Activated naive CD4-positive, alpha-beta T cell treated with anti-CD3 and anti-CD28 coated beads, Interleukin-2, amount 50 U/mL, for 24 hours (primary cell): ENCODE measurements around the gene UTS2R.
A peak's percentile ranks its signal among the peaks of the same experiment; 100 is the strongest.
"Not testable (repeated sequence)": the region's sequence is repeated elsewhere in the genome, so short reads cannot be mapped to it uniquely, and the experiment has no call there.

Source experiments
- H3K27ac Mint-ChIP-seq: one replicate; pipeline ENCODE4 v1.8.0; 2021; ENCODE audit warnings: mild to moderate bottlenecking, mixed read lengths
- H3K27me3 Mint-ChIP-seq: one replicate; pipeline ENCODE4 v1.8.0; 2021; ENCODE audit warnings: mixed read lengths
- H3K36me3 Mint-ChIP-seq: one replicate; pipeline ENCODE4 v1.8.0; 2021; ENCODE audit warnings: mixed read lengths
- H3K4me1 Mint-ChIP-seq: one replicate; pipeline ENCODE4 v1.8.0; 2021; ENCODE audit warnings: mixed read lengths
- H3K4me3 Mint-ChIP-seq: one replicate; pipeline ENCODE4 v1.8.0; 2021; ENCODE audit warnings: mild to moderate bottlenecking, mixed read lengths
- H3K9me3 Mint-ChIP-seq: one replicate; pipeline ENCODE4 v1.8.0; 2021; ENCODE audit warnings: mixed read lengths

UTS2R gene

DNA sequence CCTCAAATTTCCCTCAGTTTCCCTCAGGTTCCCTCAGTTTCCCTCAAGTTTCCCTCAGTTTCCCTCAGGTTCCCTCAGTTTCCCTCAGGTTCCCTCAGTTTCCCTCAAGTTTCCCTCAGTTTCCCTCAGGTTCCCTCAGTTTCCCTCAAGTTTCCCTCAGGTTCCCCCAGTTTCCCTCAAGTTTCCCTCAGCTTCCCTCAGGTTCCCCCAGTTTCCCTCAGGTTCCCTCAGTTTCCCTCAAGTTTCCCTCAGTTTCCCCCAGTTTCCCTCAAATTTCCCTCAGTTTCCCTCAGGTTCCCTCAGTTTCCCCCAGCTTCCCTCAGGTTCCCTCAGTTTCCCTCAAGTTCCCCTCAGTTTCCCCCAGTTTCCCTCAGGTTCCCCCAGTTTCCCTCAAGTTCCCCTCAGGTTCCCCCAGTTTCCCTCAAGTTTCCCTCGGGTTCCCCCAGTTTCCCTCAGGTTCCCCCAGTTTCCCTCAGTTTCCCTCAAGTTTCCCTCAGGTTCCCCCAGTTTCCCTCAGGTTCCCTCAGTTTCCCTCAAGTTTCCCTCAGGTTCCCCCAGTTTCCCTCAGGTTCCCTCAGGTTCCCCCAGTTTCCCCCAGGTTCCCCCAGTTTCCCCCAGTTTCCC, 12.0 kb upstream of the UTS2R start:
- H3K27ac Mint-ChIP-seq, H3K4me3 Mint-ChIP-seq, H3K4me1 Mint-ChIP-seq, H3K36me3 Mint-ChIP-seq, H3K9me3 Mint-ChIP-seq, H3K27me3 Mint-ChIP-seq: not testable (repeated sequence)

DNA sequence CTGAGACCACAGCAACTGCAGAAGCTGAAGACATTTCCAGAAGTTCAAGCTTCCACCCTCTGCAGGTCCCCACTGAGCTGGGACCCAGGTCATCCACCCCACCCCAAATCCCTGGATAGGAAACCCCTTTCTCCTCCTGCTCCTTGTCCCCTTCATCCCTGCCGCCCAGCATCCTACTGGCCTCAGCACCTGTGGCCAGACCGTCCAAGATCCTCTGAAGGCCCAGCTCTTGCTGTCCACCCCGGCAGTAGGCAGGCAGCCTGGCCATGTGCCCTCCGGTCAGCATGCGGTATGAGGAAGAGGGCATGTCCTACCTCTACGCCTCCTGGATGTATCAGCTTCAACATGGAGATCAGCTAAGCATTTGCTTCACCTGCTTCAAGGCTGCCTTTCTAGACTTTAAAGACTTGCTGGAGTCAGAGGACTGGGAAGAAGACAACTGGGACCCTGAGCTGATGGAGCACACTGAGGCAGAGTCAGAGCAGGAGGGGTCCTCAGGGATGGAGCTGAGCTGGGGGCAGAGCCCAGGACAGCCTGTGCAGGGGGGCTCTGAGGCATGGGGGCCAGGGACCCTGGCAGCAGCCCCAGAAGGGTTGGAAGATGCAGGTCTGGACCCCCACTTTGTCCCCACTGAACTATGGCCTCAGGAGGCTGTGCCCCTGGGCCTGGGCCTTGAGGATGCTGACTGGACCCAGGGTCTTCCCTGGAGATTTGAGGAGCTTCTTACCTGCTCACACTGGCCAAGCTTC, 9.5 kb upstream of the UTS2R start:
- peaks cover 9% of the 10 kb centered on the region for H3K4me1 Mint-ChIP-seq
- no peak overlapping the region for H3K4me3 Mint-ChIP-seq
- H3K9me3 Mint-ChIP-seq: no peaks in the 10 kb centered on the region
- H3K27me3 Mint-ChIP-seq: no peaks in the 10 kb centered on the region
- no peak overlapping the region for H3K27ac Mint-ChIP-seq
- H3K36me3 Mint-ChIP-seq: no peaks in the 10 kb centered on the region

DNA sequence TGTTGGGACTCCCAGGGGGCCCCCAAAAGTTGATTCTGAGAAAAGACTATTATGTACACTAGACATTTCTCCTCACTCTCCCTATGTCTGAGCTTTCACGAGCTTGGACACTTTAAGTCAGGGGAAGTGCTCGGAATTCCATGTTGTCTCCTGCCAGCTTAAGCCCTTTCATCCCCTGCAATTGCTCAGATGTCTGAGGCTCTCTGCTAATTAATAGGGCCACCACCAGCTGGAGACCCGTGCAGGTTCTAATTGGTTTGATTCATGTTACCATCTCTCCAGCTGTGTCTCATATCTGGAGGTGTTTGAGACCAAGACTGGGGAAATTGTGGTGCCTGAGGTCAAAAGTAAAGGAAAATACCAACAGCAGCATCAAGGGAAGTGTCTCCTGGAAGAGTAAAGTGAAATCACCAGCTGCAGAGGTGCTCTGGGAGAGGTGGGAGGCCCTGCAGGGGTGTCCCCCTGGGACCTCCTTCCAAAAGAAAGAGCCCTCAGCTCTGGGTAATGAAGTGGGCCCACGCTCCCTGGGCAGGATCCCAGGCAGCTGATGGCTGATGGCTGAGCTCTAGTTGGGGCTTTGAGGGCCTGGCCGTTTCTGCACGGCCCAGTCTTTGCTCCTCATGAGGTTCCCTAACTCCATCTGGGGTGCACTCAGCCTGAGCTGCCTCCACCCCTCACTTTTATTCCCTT, 5.8 kb upstream of the UTS2R start:
- no peaks in the 10 kb centered on the region for H3K36me3 Mint-ChIP-seq
- no peak overlapping the region for H3K27ac Mint-ChIP-seq
- no peaks in the 10 kb centered on the region for H3K9me3 Mint-ChIP-seq
- peaks cover 5% of the 10 kb centered on the region for H3K27me3 Mint-ChIP-seq
- H3K4me1 Mint-ChIP-seq: peaks cover 4% of the 10 kb centered on the region
- H3K4me3 Mint-ChIP-seq: no peak overlapping the region

DNA sequence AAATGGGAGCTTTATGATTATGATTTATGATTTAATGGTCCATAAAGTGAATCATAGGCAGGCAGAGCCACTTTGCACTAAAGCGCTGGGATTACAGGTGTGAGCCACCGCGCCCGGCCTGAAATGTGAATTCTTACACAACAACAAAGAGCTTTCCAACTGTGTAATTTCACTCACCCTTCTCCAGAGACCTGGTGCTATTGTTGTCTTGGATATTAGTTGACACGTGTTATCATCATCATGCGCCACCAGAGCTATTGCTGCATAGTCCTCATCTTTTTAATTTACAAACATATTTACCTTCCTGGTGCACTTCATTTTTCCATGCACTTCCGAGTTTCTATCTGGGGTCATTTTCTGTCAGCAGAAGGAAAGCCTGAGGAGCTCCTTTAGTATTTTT, 4.8 kb upstream of the UTS2R start:
- Mint-ChIP-seq H3K27me3 (peaks cover 10% of the 10 kb centered on the region), H3K4me1 (peaks cover 9% of the 10 kb centered on the region), H3K4me3 (no peak overlapping the region), H3K9me3 (no peaks in the 10 kb centered on the region), H3K27ac (no peak overlapping the region), H3K36me3 (no peaks in the 10 kb centered on the region)

DNA sequence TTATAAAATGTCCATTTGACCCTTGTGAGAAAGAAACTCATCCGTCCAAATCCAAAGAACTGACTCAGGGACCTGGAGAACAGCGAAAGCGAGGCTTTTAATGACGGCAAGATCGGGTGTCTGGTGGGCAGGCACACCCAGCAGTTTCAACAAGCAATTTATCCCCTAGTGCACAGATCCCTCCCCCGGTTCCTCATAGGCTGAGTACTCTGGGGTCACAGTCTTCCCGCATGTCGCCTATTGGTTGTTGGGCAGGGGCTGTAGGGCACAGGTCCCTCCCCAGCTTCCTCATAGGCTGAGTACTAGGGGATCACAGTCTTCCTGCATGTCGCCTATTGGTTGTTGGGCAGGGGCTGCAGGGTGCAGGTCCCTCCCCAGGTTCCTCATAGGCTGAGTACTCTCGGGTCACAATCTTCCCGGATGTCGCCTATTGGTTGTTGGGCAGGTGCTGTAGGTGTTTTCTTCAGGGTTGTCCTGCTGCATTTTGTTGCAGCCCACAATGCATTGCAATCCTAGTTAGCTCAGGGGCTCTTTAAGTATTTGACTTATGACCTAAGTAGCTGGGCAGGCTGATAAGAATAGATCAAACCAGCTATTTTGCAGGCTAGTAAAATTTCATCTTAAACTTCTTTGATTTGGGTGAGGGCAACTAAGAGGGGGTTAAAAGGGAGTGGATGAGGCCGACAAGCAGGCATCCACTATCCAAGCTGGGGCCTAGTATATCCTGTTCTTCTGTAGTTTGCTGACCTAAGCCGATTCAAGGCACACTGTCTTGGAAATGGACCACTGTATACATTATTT, 3.6 kb upstream of the UTS2R start:
- Mint-ChIP-seq H3K36me3 (no peaks in the 10 kb centered on the region), H3K4me1 (peaks cover 11% of the 10 kb centered on the region)

DNA sequence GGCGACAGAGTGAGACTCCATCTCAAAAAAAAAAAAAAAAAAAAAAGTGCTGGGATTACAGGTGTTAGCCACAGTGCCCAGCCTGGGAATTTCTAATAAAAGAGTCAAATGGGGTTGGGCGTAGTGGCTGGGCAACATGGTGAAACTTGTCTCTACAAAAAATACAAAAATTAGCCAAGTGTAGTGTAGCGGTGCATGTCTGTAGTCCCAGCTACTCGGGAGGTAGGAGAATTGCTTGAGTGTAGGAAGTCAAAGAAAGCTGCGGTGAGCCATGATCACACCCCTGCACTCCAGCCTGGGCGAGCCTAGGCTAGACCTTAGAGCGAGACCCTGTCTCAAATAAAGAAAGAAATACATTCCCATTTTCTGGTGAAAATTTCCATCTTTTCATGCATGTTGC, 2.4 kb upstream of the UTS2R start:
- no peak overlapping the region for H3K27ac Mint-ChIP-seq
- no peaks in the 10 kb centered on the region for H3K36me3 Mint-ChIP-seq
- H3K4me3 Mint-ChIP-seq: no peak overlapping the region
- no peaks in the 10 kb centered on the region for H3K9me3 Mint-ChIP-seq
- H3K4me1 Mint-ChIP-seq: peaks cover 14% of the 10 kb centered on the region
- peaks cover 20% of the 10 kb centered on the region for H3K27me3 Mint-ChIP-seq

More for the DNA sequence above, 3.6 kb upstream of the UTS2R start:
- Mint-ChIP-seq H3K27ac (no peak overlapping the region), H3K4me3 (no peak overlapping the region), H3K9me3 (no peaks in the 10 kb centered on the region), H3K27me3 (peaks cover 13% of the 10 kb centered on the region)

DNA sequence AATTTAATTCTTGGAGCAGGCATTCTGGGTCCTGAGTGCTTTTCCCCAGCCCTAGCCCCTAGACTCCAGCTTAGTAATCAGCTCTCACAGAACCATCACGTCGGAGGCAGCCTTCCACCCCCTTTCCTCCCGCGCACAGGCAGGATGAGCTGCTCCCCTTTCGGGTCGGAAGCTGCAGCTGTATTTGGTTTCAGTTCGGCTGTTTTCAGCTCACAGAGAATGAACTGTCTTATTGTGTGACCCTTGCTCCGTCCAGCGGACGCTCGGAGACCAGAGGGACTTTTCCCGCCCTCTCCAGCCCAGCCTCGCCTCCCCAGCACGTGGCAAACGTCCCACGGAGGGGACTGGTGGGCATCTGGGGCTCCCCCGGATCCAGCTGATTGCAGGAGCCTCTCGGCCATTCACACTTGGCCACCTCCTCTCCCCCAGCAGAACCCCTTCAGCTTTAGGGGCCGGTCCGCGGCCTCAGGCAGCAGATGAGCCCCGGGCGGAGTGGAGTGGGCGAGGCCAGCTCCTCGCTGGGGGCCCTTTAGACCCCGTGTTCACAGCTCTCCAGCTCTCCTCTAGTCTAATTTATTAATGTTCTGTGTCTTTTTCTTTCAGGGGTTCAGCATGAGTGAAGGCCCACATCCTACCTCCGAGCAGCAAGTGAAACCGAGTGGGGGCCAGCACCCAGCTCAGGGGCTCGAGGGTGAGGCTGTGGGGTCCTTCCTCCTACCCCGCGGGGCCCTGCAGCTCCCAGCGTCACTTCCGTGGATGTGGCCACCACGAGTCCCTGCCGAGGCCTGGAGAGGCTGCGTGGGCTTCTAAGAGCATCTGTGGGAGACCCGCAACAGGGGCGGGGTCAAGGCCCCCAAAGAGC, 863 bp upstream of the UTS2R start:
- H3K4me3 Mint-ChIP-seq: peak overlapping the region; percentile 84
- H3K9me3 Mint-ChIP-seq: no peaks in the 10 kb centered on the region
- H3K27me3 Mint-ChIP-seq: peaks cover 20% of the 10 kb centered on the region
- peak overlapping the region; percentile 55 for H3K27ac Mint-ChIP-seq
- H3K36me3 Mint-ChIP-seq: no peaks in the 10 kb centered on the region
- peaks cover 14% of the 10 kb centered on the region for H3K4me1 Mint-ChIP-seq

DNA sequence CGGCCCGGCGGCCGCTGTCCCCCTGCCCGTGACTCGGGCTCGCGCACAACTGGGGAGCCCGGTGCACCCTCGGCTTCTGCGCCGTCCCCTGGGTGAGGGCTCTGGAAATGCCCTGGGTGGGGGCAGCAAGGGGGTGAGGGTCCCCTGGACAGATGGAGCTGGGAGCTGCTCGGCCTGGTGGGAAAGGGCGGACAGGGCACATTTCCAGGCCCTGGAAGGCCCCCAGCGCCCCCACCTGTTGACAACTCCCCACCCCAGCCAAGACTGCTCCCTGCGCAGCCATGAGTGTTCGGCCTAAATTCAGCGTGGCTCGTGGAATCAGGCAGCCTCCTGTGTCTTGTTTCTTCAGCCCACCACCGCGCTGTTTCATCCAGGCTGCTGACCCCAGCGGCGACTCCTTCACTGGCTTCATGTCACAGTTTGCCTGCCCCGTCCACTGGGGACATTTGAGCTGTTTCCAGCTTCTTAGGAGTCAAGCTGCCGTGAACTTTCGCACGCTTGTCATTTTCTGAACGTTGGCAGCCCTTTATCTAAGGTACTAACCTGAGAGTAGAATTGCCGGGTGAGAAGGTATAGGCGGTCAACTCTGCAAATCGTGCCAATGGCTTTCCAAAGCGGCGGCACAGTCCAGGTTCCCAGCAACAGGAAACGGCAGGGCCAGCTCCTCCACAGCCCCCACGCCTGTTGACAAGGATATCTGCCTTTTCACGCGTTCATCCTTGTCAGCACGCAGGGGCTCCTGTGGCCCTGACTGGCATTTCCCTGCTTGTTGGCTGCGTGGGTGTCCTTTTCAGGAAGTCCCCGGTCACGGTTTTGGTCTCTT, 895 bp downstream of the UTS2R start:
- no peaks in the 10 kb centered on the region for H3K9me3 Mint-ChIP-seq
- peaks cover 14% of the 10 kb centered on the region for H3K4me1 Mint-ChIP-seq
- peaks cover 24% of the 10 kb centered on the region for H3K27me3 Mint-ChIP-seq
- peak overlapping the region; percentile 58 for H3K4me3 Mint-ChIP-seq
- no peaks in the 10 kb centered on the region for H3K36me3 Mint-ChIP-seq
- no peak overlapping the region for H3K27ac Mint-ChIP-seq

DNA sequence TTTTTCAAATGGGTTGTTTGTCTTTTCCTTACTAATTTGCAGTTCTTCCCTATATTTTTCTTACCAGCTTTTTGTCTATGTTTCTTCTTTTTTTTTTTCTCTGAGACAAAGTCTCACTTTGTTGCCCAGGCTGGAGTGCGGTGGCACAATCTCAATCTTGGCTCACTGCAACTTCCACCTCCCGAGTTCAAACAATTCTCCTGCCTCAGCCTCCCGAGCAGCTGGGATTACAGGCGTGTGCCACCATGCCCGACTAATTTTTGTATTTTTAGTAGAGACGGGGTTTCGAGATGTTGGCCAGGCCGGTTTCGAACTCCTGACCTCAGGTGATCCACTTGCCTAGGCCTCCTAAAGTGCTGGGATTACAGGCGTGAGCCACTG, 1.5 kb downstream of the UTS2R start:
- not testable (repeated sequence) for H3K9me3 Mint-ChIP-seq, H3K36me3 Mint-ChIP-seq, H3K27ac Mint-ChIP-seq
- Mint-ChIP-seq H3K4me1 (peaks cover 14% of the 10 kb centered on the region), H3K27me3 (peaks cover 24% of the 10 kb centered on the region), H3K4me3 (peak overlapping the region; percentile 9)

DNA sequence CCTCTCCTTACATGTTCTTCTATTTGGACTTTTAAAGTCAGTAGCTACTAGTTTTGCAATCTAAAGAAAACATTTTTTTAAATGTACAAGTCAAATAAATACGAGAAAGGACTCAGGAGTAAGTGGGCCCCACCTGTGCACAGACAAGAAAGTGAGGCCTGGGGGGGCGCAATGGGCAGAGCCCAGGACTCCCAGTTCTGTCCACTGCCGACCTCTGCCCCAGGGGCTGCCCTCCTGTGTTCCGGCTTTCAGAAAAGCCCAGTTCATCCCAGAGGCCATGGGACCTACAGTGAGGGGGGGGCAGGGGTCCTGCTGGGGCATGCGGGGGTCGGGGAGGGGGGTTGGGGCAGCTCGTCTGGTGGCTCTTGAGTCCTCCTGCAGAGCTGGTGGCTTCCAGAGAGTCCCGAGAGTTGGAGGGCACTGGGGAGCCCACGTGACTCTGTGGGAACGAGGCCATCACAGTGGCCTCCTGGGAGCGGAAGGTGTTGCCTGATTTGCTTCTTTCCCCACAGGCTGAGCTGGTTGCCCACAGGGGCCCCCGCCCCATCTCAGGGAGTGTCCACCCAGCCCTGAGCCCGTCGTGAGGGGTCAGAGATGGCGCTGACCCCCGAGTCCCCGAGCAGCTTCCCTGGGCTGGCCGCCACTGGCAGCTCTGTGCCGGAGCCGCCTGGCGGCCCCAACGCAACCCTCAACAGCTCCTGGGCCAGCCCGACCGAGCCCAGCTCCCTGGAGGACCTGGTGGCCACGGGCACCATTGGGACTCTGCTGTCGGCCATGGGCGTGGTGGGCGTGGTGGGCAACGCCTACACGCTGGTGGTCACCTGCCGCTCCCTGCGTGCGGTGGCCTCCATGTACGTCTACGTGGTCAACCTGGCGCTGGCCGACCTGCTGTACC, 2.4 kb downstream of the UTS2R start:
- Mint-ChIP-seq H3K4me3 (no peak overlapping the region), H3K4me1 (peaks cover 14% of the 10 kb centered on the region)

DNA sequence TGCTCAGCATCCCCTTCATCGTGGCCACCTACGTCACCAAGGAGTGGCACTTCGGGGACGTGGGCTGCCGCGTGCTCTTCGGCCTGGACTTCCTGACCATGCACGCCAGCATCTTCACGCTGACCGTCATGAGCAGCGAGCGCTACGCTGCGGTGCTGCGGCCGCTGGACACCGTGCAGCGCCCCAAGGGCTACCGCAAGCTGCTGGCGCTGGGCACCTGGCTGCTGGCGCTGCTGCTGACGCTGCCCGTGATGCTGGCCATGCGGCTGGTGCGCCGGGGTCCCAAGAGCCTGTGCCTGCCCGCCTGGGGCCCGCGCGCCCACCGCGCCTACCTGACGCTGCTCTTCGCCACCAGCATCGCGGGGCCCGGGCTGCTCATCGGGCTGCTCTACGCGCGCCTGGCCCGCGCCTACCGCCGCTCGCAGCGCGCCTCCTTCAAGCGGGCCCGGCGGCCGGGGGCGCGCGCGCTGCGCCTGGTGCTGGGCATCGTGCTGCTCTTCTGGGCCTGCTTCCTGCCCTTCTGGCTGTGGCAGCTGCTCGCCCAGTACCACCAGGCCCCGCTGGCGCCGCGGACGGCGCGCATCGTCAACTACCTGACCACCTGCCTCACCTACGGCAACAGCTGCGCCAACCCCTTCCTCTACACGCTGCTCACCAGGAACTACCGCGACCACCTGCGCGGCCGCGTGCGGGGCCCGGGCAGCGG, 3.2 kb downstream of the UTS2R start:
- H3K9me3 Mint-ChIP-seq: no peaks in the 10 kb centered on the region
- H3K4me3 Mint-ChIP-seq: no peak overlapping the region
- H3K27ac Mint-ChIP-seq: no peak overlapping the region
- H3K36me3 Mint-ChIP-seq: no peaks in the 10 kb centered on the region
- peaks cover 24% of the 10 kb centered on the region for H3K27me3 Mint-ChIP-seq
- peaks cover 14% of the 10 kb centered on the region for H3K4me1 Mint-ChIP-seq

More for the DNA sequence above, 2.4 kb downstream of the UTS2R start:
- H3K27ac Mint-ChIP-seq: no peak overlapping the region
- no peaks in the 10 kb centered on the region for H3K36me3 Mint-ChIP-seq
- no peaks in the 10 kb centered on the region for H3K9me3 Mint-ChIP-seq
- peaks cover 26% of the 10 kb centered on the region for H3K27me3 Mint-ChIP-seq

DNA sequence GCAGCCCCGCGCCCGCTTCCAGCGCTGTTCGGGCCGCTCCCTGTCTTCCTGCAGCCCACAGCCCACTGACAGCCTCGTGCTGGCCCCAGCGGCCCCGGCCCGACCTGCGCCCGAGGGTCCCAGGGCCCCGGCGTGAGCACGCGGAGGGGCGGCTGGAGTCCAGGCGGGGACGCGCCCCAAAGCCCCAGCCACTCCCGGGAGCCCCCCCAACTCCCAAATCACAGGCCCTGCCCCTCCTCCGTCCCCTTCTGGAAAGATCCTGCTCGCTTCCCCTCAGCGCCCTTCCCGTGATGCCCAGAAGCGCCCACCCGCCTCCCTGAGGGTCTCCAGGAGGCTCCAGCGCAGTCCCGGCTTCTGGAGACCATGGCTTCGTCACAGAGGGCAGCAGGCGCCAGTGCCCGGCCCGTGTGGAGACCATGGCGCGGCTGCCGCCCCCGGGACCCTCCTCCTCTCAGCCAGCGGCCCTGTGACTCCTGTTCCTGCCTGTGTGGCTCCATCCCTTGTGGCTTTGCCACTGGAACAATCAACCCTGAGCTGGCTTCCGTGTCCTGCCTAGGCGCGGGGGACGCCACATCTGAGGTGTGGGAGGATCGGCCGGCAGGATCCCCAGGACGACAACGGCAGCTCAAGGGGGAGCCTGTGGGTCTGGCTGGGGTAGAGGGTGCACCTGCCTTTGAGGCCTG, 3.9 kb downstream of the UTS2R start:
- Mint-ChIP-seq H3K4me3 (no peak overlapping the region), H3K27me3 (peaks cover 29% of the 10 kb centered on the region), H3K9me3 (no peaks in the 10 kb centered on the region), H3K27ac (no peak overlapping the region), H3K36me3 (no peaks in the 10 kb centered on the region), H3K4me1 (peaks cover 12% of the 10 kb centered on the region)
